ENCODE results near the gene OSER1. TPM values are rescaled to one million over a fixed set of nuclear protein-coding genes. Genes with fewer than 3 reads are reported as not detected.

Gene OSER1
- total and polyA plus RNA-seq, 2 experiments from 2014 or later = 28.5 to 35.2 TPM

- Histone ChIP-seq H3K4me1 (ENCODE audit: low read depth) (peaks cover 39% of the 10 kb centered on the region), H3K36me3 (no peaks in the 10 kb centered on the region), H3K27me3 (no peaks in the 10 kb centered on the region), H3K9me3 (ENCODE audit: low read depth) (no peaks in the 10 kb centered on the region), H3K4me3 (no peak overlapping the region), H3K27ac (peak overlapping the region; percentile 97)
- peak; percentile 42 to 85 for DNase-seq (ENCODE audit: low read depth in 1 of 2, low spot score in 1 of 2)
- no peak for TF ChIP-seq CTCF (IDR thresholded peaks at IDR 0.05; ENCODE audit: low read depth, low read length)
Measured at GRCh38 chr20:44166477-44166876, 44.1 kb downstream of the OSER1 start.

DNA sequence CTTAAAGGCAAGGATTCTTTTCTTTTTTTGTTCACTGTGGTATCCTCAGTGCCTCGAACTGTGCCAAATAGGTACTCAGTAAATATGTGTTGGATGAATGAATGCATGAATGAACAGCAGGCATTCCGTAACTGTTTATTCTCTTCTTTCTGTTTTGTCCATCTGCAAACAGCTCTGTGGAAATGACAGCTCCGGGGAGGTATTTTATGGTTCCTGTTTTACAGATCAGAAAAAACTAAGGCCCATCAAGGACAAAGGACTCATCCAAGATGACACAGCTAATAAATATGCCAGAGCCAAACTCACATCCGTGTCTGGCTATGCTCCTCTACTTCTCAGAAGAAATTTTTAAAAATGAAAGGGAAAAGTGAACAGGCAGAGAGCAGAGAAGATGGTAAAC lies 44.6 kb downstream of the OSER1 start:
- no peak for TF ChIP-seq CTCF (IDR thresholded peaks at IDR 0.05; ENCODE audit: low read depth, low read length)
- Histone ChIP-seq H3K27me3 (no peaks in the 10 kb centered on the region), H3K27ac (peak overlapping the region; percentile 97), H3K9me3 (ENCODE audit: low read depth) (no peaks in the 10 kb centered on the region), H3K4me3 (no peak overlapping the region), H3K4me1 (ENCODE audit: low read depth) (peaks cover 37% of the 10 kb centered on the region), H3K36me3 (no peaks in the 10 kb centered on the region)
- DNase-seq (ENCODE audit: low read depth in 1 of 2, low spot score in 1 of 2) = no peak

DNA sequence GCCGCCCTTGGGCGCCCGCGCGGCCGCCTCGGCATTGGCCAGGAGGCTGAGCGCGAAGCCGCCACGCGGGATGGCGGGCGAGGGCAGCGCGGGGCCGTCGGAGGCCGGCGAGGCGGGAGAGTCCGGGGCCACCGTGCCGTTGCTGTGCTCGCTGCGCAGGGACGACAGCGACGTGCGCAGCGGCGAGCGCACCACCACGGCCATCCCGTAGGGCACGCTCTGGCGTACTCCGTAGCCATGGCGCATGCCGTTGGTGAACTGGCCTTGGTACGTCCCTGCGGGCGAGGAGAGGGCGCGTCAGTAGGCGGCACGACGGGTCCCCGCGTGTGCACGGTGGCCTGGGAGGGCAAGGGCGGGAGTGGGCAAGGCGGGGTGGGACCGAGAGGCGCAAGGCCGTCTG lies 50.4 kb downstream of the OSER1 start:
- no peak for DNase-seq (ENCODE audit: low read depth in 1 of 2, low spot score in 1 of 2)
- Histone ChIP-seq H3K27ac (no peak overlapping the region), H3K4me3 (no peak overlapping the region), H3K9me3 (ENCODE audit: low read depth) (no peaks in the 10 kb centered on the region), H3K4me1 (ENCODE audit: low read depth) (peaks cover 9% of the 10 kb centered on the region), H3K27me3 (no peaks in the 10 kb centered on the region), H3K36me3 (peaks cover 30% of the 10 kb centered on the region)
- no peak for TF ChIP-seq CTCF (IDR thresholded peaks at IDR 0.05; ENCODE audit: low read depth, low read length)

- Histone ChIP-seq H3K27me3 (no peaks in the 10 kb centered on the region), H3K4me3 (no peak overlapping the region), H3K36me3 (peaks cover 30% of the 10 kb centered on the region), H3K27ac (no peak overlapping the region), H3K4me1 (ENCODE audit: low read depth) (peaks cover 9% of the 10 kb centered on the region), H3K9me3 (ENCODE audit: low read depth) (no peaks in the 10 kb centered on the region)
- no peak for DNase-seq (ENCODE audit: low read depth in 1 of 2, low spot score in 1 of 2)
- TF ChIP-seq CTCF (IDR thresholded peaks at IDR 0.05; ENCODE audit: low read depth, low read length) = no peak
Measured at GRCh38 chr20:44159711-44160110, 50.9 kb downstream of the OSER1 start.

DNA sequence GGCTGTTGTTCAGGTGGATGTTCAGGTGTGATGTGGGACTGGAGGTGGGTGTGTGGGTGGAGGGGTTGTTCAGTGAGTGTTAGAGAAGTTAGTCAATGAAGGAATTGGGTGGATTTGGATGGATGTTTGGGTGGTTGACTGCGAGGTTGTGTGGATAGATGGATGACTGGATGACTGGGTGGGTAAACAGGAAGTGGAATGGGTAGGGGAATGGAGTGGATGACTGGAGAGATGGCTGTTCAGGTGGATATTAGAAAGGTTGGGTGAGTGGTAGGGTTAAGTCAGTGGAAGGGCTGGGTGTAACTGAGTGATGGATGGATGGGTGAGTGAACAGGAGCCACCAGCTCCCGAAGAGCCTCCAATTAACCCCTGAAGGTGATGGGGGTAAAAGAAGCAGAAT lies 51.4 kb downstream of the OSER1 start:
- Histone ChIP-seq H3K36me3 (peaks cover 33% of the 10 kb centered on the region), H3K27me3 (no peaks in the 10 kb centered on the region), H3K9me3 (ENCODE audit: low read depth) (no peaks in the 10 kb centered on the region), H3K4me3 (no peak overlapping the region), H3K4me1 (ENCODE audit: low read depth) (peaks cover 3% of the 10 kb centered on the region), H3K27ac (peak overlapping the region; percentile 79)
- no peak for DNase-seq (ENCODE audit: low read depth in 1 of 2, low spot score in 1 of 2)
- TF ChIP-seq CTCF (IDR thresholded peaks at IDR 0.05; ENCODE audit: low read depth, low read length) = no peak

- Histone ChIP-seq H3K9me3 (ENCODE audit: low read depth) (no peaks in the 10 kb centered on the region), H3K4me3 (no peak overlapping the region), H3K4me1 (ENCODE audit: low read depth) (peaks cover 3% of the 10 kb centered on the region), H3K27me3 (no peaks in the 10 kb centered on the region), H3K27ac (peak overlapping the region; percentile 79), H3K36me3 (peaks cover 33% of the 10 kb centered on the region)
- TF ChIP-seq CTCF (IDR thresholded peaks at IDR 0.05; ENCODE audit: low read depth, low read length) = no peak
- DNase-seq (ENCODE audit: low read depth in 1 of 2, low spot score in 1 of 2) = no peak
Measured at GRCh38 chr20:44157061-44157460, 53.5 kb downstream of the OSER1 start.
